HG02981 (cell line): ENCODE measurements around the gene TOR1B.
"Not testable (repeated sequence)": the region's sequence is repeated elsewhere in the genome, so short reads cannot be mapped to it uniquely, and the experiment has no call there.

Source experiments
- ATAC-seq: cut with Tn5 transposase; IDR thresholded peaks from one replicate; pipeline ENCODE4 v1.9.1; 2021; ENCODE audit warnings: mild to moderate bottlenecking, moderate library complexity; ENCODE audit not compliant: unreplicated experiment

The TOR1B gene, protein sequence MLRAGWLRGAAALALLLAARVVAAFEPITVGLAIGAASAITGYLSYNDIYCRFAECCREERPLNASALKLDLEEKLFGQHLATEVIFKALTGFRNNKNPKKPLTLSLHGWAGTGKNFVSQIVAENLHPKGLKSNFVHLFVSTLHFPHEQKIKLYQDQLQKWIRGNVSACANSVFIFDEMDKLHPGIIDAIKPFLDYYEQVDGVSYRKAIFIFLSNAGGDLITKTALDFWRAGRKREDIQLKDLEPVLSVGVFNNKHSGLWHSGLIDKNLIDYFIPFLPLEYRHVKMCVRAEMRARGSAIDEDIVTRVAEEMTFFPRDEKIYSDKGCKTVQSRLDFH

GRCh38 chr9:129802833-129803675, at the start of gene TOR1B:
Gene TOR1B, plus strand, starts transcription at chr9:129803184. Its CDS starts 29 bp downstream, at chr9:129803213.
- ATAC-seq: peak; percentile 93

- no peak for ATAC-seq
These were observed 47.8 kb upstream of the TOR1B start for GRCh38 chr9:129755151-129755550.

GRCh38 chr9:129756191-129756590, 46.8 kb upstream of the TOR1B start:
- no peak for ATAC-seq

DNA sequence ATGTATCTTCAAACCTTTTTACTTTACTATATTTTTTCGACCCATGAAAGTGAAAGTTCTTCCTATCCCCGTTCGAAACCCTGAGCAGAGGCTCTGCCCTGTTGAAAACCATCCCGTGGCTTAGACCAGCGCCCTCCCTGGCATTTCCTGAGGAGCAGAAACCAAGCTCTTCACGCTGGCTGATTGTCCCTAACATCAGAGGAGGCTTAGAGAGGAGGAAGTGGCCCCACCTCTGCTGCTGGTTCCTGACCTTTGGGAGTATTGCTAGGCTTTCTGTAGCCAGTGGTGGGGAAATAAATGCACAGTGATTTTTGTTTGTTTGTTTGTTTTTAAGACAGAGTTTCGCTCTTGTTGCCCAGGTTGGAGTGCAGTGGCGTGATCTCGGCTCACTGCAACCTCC, 45.9 kb upstream of the TOR1B start:
- ATAC-seq: no peak

- no peak for ATAC-seq
These were observed 43.7 kb upstream of the TOR1B start for GRCh38 chr9:129759319-129759718.

- ATAC-seq: no peak
These were observed 43.0 kb upstream of the TOR1B start for GRCh38 chr9:129759804-129760502.

DNA sequence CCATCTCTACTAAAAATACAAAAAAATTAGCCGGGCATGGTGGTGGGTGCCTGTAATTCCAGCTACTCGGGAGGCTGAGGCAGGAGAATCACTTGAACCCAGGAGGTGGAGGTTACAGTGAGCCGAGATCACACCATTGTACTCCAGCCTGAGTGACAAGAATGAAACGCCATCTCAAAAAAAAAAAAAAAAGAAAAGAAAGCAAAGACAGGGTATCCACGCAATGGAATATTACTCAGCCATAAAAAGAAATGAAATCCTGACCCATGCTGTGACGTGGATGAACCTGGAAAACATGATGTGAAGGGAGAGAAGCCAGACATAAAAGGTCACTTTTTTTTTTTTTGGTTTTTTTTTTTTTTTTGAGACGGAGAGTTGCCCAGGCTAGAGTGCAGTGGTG, 42.2 kb upstream of the TOR1B start:
- ATAC-seq: not testable (repeated sequence)

DNA sequence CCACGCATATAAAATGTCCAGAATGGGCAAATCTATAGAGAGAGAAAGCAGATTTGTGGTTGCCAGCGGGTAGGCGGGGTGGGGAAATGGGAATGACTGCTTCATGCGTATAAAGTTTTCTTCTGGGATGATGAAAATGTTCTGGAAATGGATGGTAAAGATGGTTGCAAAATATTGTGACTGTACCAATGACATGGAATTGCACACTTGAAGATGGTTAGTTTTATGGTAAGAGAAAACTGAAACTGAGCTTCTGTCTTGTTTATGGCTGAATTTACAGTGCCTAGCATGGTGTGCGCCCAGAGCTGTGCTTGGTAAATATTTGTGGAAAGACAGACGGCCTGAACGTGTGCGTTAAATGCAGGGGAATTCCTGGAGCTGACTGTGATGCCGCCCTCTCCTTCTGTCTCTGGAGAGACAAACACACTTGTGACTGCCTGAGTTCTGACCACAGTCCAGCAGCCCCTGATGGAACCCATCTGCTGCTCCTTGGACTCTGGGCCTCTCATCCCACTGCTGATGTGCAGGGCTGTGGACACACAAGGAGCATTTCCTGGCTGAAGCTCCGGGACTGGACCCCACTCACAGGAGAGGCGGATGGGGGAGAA, 41.6 kb upstream of the TOR1B start:
- ATAC-seq: no peak

- no peak for ATAC-seq
These were observed 41.0 kb upstream of the TOR1B start for GRCh38 chr9:129761901-129762369.

GRCh38 chr9:129762370-129762984, 40.5 kb upstream of the TOR1B start:
- not testable (repeated sequence) for ATAC-seq

- no peak for ATAC-seq
These were observed 39.7 kb upstream of the TOR1B start for GRCh38 chr9:129762985-129763926.

GRCh38 chr9:129765764-129766317, 37.1 kb upstream of the TOR1B start:
- ATAC-seq: no peak

GRCh38 chr9:129768486-129768885, 34.5 kb upstream of the TOR1B start:
- ATAC-seq: no peak

- ATAC-seq: no peak
These were observed 33.3 kb upstream of the TOR1B start for GRCh38 chr9:129769669-129770068.

DNA sequence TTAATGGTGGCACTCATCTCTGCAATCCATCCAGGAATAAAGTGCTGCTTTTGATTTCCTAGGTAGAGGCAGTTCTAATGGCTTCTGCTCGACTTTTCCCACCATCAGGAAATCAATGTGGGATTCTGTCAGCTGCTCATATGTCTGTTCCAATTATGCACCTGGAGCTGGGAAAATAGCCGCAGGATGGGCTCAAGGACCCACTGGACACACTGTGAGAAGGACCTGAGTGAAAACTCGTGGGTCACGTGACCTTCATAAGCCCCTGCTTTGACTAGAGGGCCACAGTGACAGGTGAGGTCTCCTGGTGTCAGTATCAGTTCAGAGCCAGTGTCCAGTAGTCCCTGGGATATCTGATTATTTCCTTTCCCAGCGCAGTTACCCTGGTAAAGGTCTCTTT, 32.2 kb upstream of the TOR1B start:
- no peak for ATAC-seq

DNA sequence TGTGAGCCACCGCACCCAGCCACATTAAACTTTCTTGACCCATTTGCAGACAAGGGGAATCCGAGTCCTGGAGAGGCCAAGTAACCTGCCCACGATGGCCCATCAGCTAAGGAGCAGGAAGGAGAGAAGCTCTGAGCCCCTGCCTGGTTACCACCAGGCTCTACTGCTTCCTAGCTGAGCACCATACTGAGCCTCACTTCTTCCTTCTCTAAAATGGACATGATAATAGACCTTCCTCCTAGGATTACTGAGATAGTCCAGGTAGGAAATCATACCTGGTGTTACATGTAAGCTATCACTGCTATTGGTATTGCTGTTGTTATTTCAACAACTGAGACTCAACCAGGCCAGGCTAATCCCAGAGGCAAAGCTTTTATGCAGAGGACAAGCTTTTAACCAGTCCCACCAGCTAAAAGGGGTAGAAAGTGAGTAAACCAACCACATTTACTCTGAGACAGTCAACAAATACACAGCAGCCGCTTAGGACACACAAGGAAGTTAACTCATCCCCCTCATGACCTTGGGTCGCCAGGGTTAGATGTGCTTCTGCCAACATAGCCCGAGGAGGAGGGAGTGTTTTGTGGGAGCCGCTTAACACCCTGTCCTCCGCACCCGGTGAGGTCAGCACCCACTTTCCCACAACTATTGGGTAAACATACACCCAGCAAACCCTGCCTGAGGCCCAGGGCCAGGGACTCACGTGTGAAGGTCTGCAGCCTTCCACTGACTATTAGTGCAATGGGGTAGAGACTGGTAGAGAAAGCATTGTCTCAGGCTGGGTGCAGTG, 29.5 kb upstream of the TOR1B start:
- ATAC-seq: no peak

GRCh38 chr9:129774791-129775447, 28.1 kb upstream of the TOR1B start:
- no peak for ATAC-seq

DNA sequence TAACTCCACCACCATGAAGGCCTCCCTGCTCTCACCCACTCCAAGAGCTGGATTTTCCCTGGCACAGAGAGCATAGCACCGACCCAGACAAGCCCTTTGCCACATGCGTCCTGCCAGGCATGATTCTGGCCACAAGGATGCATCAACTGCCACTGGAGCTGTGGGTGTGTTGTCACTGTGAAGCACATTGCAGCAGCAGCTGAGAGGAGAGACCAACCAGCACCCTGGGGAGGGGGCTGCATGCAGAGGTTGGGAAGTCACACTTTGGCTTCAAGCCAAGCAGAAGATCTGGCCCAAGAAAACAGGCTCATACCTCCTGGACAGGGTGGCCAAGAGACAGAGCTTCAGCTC, 27.6 kb upstream of the TOR1B start:
- no peak for ATAC-seq
